Spleen (tissue), 11 donors: ENCODE results near the gene GRIK4. TPM values are rescaled to one million over a fixed set of nuclear protein-coding genes. Genes with fewer than 3 reads are reported as not detected.
A peak's percentile ranks its signal among the peaks of the same experiment; 100 is the strongest.

Source experiments
- DNase-seq: peaks from one replicate; pipeline ENCODE4 v3.0.0-alpha.2; 2020
- H3K27ac ChIP-seq, 8 donors: fragments of 200-600 bp; sonication (generic) in 7 of 8; 1 replicate in 4 of 8; 2 replicates in 4 of 8; pipeline versions ENCODE4 v1.5.0 to v1.8.0; 2016 to 2021; ENCODE audit warnings: inconsistent platforms in 4 of 8, mild to moderate bottlenecking in 4 of 8, moderate library complexity in 1 of 8
- H3K27me3 ChIP-seq, 7 donors: fragments of 200-600 bp; sonication (generic) in 6 of 7; replicated peaks in 1 of 7; 1 replicate in 4 of 7; 2 replicates in 3 of 7; pipeline versions ENCODE4 v1.5.0 to v1.8.0; 2016 to 2021; ENCODE audit warnings: inconsistent platforms in 3 of 7, mild to moderate bottlenecking in 1 of 7
- H3K36me3 ChIP-seq, 6 donors: fragments of 200-600 bp; sonication (generic) in 5 of 6; 1 replicate in 4 of 6; 2 replicates in 2 of 6; pipeline versions ENCODE4 v1.5.0 to v1.8.0; 2016 to 2021; ENCODE audit warnings: inconsistent platforms in 2 of 6
- H3K4me1 ChIP-seq, 6 donors: fragments of 200-600 bp; sonication (generic) in 5 of 6; 1 replicate in 3 of 6; 2 replicates in 3 of 6; pipeline versions ENCODE4 v1.5.0 to v1.8.0; 2016 to 2021; ENCODE audit warnings: inconsistent platforms in 3 of 6
- H3K4me3 ChIP-seq, 8 donors: fragments of 200-600 bp; sonication (generic) in 7 of 8; 1 replicate in 4 of 8; 2 replicates in 4 of 8; pipeline versions ENCODE4 v1.5.0 to v1.8.0; 2016 to 2021; ENCODE audit warnings: inconsistent platforms in 4 of 8, mild to moderate bottlenecking in 4 of 8, moderate library complexity in 2 of 8
- H3K9me3 ChIP-seq, 8 donors: fragments of 200-600 bp; sonication (generic) in 7 of 8; 1 replicate in 4 of 8; 2 replicates in 4 of 8; pipeline versions ENCODE4 v1.5.0 to v1.8.0; 2016 to 2021; ENCODE audit warnings: inconsistent platforms in 4 of 8
- CTCF ChIP-seq, 11 experiments: fragments of 200-600 bp in 7 of 11; fragments of 450-650 bp in 4 of 11; sonication (generic) in 4 of 11; IDR thresholded peaks in 8 of 11; conservative IDR thresholded peaks in 3 of 11; 1 replicate in 7 of 11; 2 replicates in 4 of 11; pipeline versions ENCODE4 v1.4.0 to v1.8.0; 2016 to 2021; ENCODE audit warnings: antibody characterized with exemption in 11 of 11, inconsistent platforms in 4 of 11, mild to moderate bottlenecking in 1 of 11
- POLR2A ChIP-seq, 3 donors: fragments of 450-650 bp; IDR thresholded peaks; one replicate each; pipeline ENCODE4 v1.5.1; 2017; ENCODE audit warnings: antibody characterized with exemption in 3 of 3, mild to moderate bottlenecking in 1 of 3
- POLR2AphosphoS5 ChIP-seq, 3 donors: sonication (generic); formaldehyde crosslinking; IDR thresholded peaks; one replicate each; pipeline ENCODE4 v1.5.1; 2017; ENCODE audit warnings: antibody characterized with exemption in 3 of 3
- WGBS, 5 donors: extraction: QIAGEN DNeasy Blood & Tissue Kit in 3 of 5; methylation state at CpG; one replicate each; pipeline versions ENCODE4 v1.1.5 to v1.1.7; 2013 to 2018; 5-methylcytosine and 5-hydroxymethylcytosine counted together
- intact Hi-C: fragments of 100-400 bp; cut with DNase I; formaldehyde crosslinking; loops from one replicate; pipeline ENCODE4 v1.15.0; 2023; ENCODE audit warnings: low total_unique reads
- polyA plus RNA-seq, 3 donors: library from polyadenylated mRNA; stranded (reverse); fragments of 200-250 nt; gene quantifications; one replicate each; pipeline ENCODE4 v1.2.1, GENCODE V29; 2013
- total RNA-seq, 7 donors: library from RNA; depleted of rRNA in 3 of 7; stranded (reverse); fragments of >200 nt in 3 of 7; fragmentation: NEBNext Ultra II Directional in 4 of 7; extraction: Animal tissue kit (Norgen Biotek cat#: 25700) in 4 of 7; gene quantifications; one replicate each; pipeline versions ENCODE4 v1.1.0 to v1.2.1, GENCODE V29; 2016 to 2021
- donor health status: healthy with polysubstance abuse.
- donor health status: DM: no; HTN: no; CAD: no; lungs with moderate emphysema.
- donor health status: DM: no; HTN: no; CAD: no.
- donor health status: Bipolar disorder and iron deficiency.
- donor health status: healthy.
- donor health status: DM: no; HTN: no; CAD: no.
- donor health status: DM: yes; HTN: yes; CAD: no.

GRIK4 gene
- total and polyA plus RNA-seq, 10 donors, result 0.04 to 2.4 (median 0.59) TPM

DNA sequence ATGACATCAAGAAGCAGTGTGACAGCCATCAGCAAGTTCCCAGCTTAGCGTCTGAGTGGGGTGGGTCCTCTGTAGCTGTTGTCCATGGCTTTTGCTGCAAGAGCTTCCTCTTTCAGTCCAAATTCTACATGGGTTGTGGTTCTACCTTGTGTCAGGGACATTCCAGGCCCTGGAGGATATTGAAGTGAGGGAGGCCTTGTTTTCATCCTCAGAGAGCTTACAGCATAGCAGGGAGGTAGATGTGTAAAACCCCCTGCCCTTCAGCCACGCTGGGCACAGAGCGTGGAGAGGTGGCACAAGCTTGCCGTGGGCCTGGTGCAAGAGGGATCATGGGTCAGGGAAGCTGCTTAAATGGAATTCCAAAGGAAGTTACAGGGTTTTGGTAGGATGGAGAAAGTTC, 93.9 kb downstream of the GRIK4 start:
- Histone ChIP-seq H3K4me3 (no peak overlapping the region), H3K9me3 (no peaks in the 10 kb centered on the region), H3K36me3 (no peaks in the 10 kb centered on the region), H3K4me1 (peaks cover 0 to 15% (median 6%) of the 10 kb centered on the region in 6 donors), H3K27ac (no peak overlapping the region), H3K27me3 (peaks cover 0 to 12% (median 0%) of the 10 kb centered on the region in 7 donors)
- intact Hi-C loops, result no loop called here
- TF ChIP-seq POLR2A (IDR thresholded peaks at IDR 0.05), result no peak
- no peak for TF ChIP-seq CTCF (IDR thresholded peaks at IDR 0.05 in 8 of 11, conservative IDR thresholded peaks at IDR 0.05 in 3 of 11)
- no peak for TF ChIP-seq POLR2AphosphoS5 (IDR thresholded peaks at IDR 0.05)
- WGBS, 5 donors, result 81 to 100% (median 86%) methylated on average over 4 of the region's 4 CpGs
- DNase-seq, result peak; percentile 39

DNA sequence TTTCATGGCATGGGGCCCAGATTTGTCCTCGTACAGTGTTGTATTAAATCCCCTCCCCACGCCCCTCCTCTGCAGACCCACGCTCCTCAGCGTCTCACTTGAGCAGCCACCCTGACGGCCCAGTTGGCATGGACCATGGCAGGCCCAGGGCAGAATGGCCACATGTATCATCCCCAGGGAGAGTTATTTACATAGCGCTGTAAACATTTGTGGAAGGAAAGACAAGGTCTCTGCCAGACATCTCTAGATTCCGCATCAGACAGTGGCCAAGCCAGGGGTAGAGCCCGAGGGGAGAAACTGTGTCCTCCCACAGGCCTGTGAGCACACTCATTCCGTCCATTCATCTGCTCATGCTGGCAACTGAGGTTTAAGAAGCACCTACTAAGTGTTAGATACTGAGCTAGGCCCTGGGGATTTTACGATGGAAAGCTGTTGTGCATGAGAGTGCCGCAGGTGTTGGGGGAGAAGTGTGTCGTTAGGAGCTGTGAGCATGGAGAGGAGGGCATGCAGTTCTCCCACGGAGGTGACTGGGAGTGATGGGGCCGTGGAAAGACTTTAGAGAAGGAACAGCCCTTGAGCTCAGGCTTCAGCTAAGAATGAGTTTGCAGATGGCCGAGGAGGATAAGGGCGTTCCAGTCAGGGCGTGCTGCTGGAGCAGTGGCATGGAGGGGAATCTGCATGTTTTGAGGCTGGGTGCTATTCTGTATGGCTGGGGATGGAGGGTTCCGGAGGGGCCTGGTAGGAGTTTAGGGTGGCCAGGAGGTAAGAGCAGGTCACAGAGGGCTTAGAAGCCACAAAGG, 94.9 kb downstream of the GRIK4 start:
- Histone ChIP-seq H3K27me3 (peaks cover 0 to 12% (median 0%) of the 10 kb centered on the region in 7 donors), H3K9me3 (no peaks in the 10 kb centered on the region), H3K36me3 (no peaks in the 10 kb centered on the region), H3K4me1 (peaks cover 0 to 24% (median 15%) of the 10 kb centered on the region in 6 donors), H3K27ac (no peak overlapping the region), H3K4me3 (no peak overlapping the region)
- peak; percentile 59 for DNase-seq
- intact Hi-C loops, result no loop called here
- WGBS, 5 donors, result 91 to 95% (median 92%) methylated on average over 18 of the region's 18 CpGs
- TF ChIP-seq POLR2AphosphoS5 (IDR thresholded peaks at IDR 0.05) (no peak), POLR2A (IDR thresholded peaks at IDR 0.05) (no peak), CTCF (IDR thresholded peaks at IDR 0.05 in 8 of 11, conservative IDR thresholded peaks at IDR 0.05 in 3 of 11) (no peak)

DNA sequence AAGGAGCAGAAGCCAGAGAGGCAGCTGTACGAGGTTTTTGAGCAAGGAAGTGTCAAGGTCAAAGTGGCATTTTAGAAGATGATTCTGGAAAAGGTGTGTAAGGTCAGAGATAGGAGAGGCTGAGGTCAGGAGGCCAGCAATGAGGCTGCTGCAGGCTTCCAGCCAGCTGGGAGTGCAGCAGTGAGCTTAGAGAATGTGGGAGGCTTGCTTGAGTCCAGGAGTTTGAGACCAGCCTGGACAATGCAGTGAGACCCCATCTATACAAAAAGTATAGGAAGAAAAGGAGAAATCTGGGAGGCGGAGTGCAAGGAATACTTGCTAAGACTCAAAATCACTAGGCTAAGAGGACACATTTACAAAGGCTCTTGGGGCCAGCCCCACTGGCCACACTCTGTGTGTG, 96.5 kb downstream of the GRIK4 start:
- no peak for DNase-seq
- 67 to 74% (median 72%) methylated on average over 2 of the region's 2 CpGs for whole genome bisulfite sequencing, 5 donors
- peaks cover 0 to 7% (median 0%) of the 10 kb centered on the region in 7 donors for H3K27me3 ChIP-seq
- H3K4me1 ChIP-seq, result peaks cover 0 to 34% (median 20%) of the 10 kb centered on the region in 6 donors
- no peaks in the 10 kb centered on the region for H3K9me3 ChIP-seq
- no peak overlapping the region for H3K4me3 ChIP-seq
- no peaks in the 10 kb centered on the region for H3K36me3 ChIP-seq
- no peak overlapping the region for H3K27ac ChIP-seq
- TF ChIP-seq CTCF (IDR thresholded peaks at IDR 0.05 in 8 of 11, conservative IDR thresholded peaks at IDR 0.05 in 3 of 11), result no peak
- no peak for TF ChIP-seq POLR2AphosphoS5 (IDR thresholded peaks at IDR 0.05)
- TF ChIP-seq POLR2A (IDR thresholded peaks at IDR 0.05), result no peak
- intact Hi-C loops, result no loop called here

DNA sequence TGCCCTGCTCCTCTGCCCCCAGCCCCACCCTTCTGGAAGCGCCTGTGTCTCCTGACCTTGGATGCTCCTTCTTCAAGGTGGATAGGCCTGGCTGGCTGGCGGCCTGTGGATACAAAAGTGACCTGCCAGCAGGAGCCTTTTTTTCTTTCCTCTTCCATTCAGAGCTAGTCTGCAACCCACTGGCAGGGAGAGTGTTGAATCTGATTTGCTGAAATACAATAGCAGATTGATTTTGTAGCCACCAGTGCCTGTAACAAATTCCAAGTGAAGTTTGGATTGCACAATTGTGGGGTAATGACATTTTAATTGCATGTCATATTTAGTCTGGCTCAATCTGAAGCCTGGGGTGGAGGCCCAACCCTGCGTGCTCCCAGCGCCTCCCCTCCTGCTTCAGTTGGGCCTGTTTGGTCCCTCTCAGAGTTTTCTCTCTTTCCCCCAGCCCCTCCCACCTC, 97.2 kb downstream of the GRIK4 start:
- TF ChIP-seq CTCF (IDR thresholded peaks at IDR 0.05 in 8 of 11, conservative IDR thresholded peaks at IDR 0.05 in 3 of 11), result no peak
- no peak for TF ChIP-seq POLR2A (IDR thresholded peaks at IDR 0.05)
- TF ChIP-seq POLR2AphosphoS5 (IDR thresholded peaks at IDR 0.05), result no peak
- H3K9me3 ChIP-seq, result no peaks in the 10 kb centered on the region
- intact Hi-C loops, result no loop called here
- H3K27me3 ChIP-seq, result peaks cover 0 to 7% (median 0%) of the 10 kb centered on the region in 7 donors
- H3K27ac ChIP-seq, result no peak overlapping the region
- 68 to 89% (median 86%) methylated on average over 4 of the region's 4 CpGs for WGBS, 5 donors
- no peak for DNase-seq
- H3K36me3 ChIP-seq, result no peaks in the 10 kb centered on the region
- no peak overlapping the region for H3K4me3 ChIP-seq
- H3K4me1 ChIP-seq, result peaks cover 0 to 40% (median 26%) of the 10 kb centered on the region in 6 donors
